A549 (cell line): Measurements from ENCODE around the gene RASGEF1C. TPM values are rescaled to one million over a fixed set of nuclear protein-coding genes. Genes with fewer than 3 reads are reported as not detected.

Source experiments
- ATAC-seq, 2 experiments: fragments of 200-7000 bp in 1 of 2; fragments of >200 bp in 1 of 2; cut with Nextera tagmentation in 1 of 2; cut with Tn5 transposase in 1 of 2; 3 replicates each; pipeline versions ENCODE4 v1.8.0 to v1.9.1; 2018 to 2020; ENCODE audit warnings: mild to moderate bottlenecking in 1 of 2, moderate library complexity in 1 of 2
- CTCF ChIA-PET: fragments of 300-600 bp; sonication (Branson Sonifier 250); formaldehyde crosslinking; extraction: SDS; loops from one replicate; lab custom pipeline; 2021; ENCODE audit warnings: antibody characterized with exemption, inconsistent platforms; lab: Yijun Ruan, JAX
- POLR2A ChIA-PET: fragments of 350-600 bp; formaldehyde crosslinking; extraction: SDS; loops from one replicate; lab custom pipeline; 2021; ENCODE audit warnings: antibody characterized with exemption, inconsistent platforms; lab: Yijun Ruan, JAX
- DNase-seq, 2 experiments: peaks; one replicate each; pipeline versions ENCODE4 v3.0.0 to v3.0.0-alpha.2; 2011 to 2016; ENCODE audit warnings: low read depth in 1 of 2, low spot score in 1 of 2
- FAIRE-seq: peaks from 2 replicates; lab custom pipeline; 2011; peaks lifted over from hg19 to GRCh38; lab: Jason Lieb, UNC
- H3K27ac ChIP-seq, 2 experiments: fragments of >200 bp; sonication (Bioruptor Twin); formaldehyde crosslinking; 3 replicates each; pipeline ENCODE4 v1.5.1; 2016 to 2017
- H3K4me1 ChIP-seq: fragments of >200 bp; sonication (Bioruptor Twin); formaldehyde crosslinking; 3 replicates; pipeline ENCODE4 v1.6.1; 2016
- H3K4me2 ChIP-seq: fragments of >200 bp; sonication (Bioruptor Twin); formaldehyde crosslinking; 3 replicates; pipeline ENCODE4 v1.6.1; 2016
- H3K4me3 ChIP-seq: fragments of >200 bp; sonication (Bioruptor Twin); formaldehyde crosslinking; 3 replicates; pipeline ENCODE4 v1.5.1; 2016
- H3K9me3 ChIP-seq: fragments of >200 bp; sonication (Bioruptor Twin); formaldehyde crosslinking; 3 replicates; pipeline ENCODE4 v1.6.1; 2016
- BHLHE40 ChIP-seq: IDR thresholded peaks from 2 replicates; pipeline ENCODE4 v1.6.1; 2012; ENCODE audit warnings: low read depth, low read length, inconsistent platforms
- CHD2 ChIP-seq: fragments of 150-350 bp; IDR thresholded peaks from 2 replicates; pipeline ENCODE4 v1.6.1; 2014; ENCODE audit warnings: low read length; ENCODE audit not compliant: partially characterized antibody
- EHF ChIP-seq: fragments of 250-450 bp; sonication (Bioruptor Pico); IDR thresholded peaks from 2 replicates; pipeline ENCODE4 v1.5.0; 2020; ENCODE audit warnings: mild to moderate bottlenecking
- ELK1 ChIP-seq: fragments of 150-350 bp; IDR thresholded peaks from 2 replicates; pipeline ENCODE4 v1.6.1; 2014; ENCODE audit warnings: low read depth, mild to moderate bottlenecking, low read length
- EP300 ChIP-seq, 2 experiments: fragments of >200 bp; sonication (Bioruptor Twin); formaldehyde crosslinking; IDR thresholded peaks; 2 replicates in 1 of 2; 3 replicates in 1 of 2; pipeline ENCODE4 v1.6.1; 2016 to 2017
- ESRRA ChIP-seq: fragments of 150-350 bp; IDR thresholded peaks from 2 replicates; pipeline ENCODE4 v1.6.1; 2014; ENCODE audit warnings: mild to moderate bottlenecking, low read length, borderline replicate concordance
- FOSL2 ChIP-seq, 2 experiments: fragments of 450-650 bp in 1 of 2; fragments of >200 bp in 1 of 2; sonication (Bioruptor Twin) in 1 of 2; formaldehyde crosslinking; IDR thresholded peaks; 2 replicates each; pipeline versions ENCODE4 v1.5.0 to v1.6.1; 2016 to 2020; ENCODE audit warnings: mild to moderate bottlenecking in 1 of 2, moderate library complexity in 1 of 2
- HEYL ChIP-seq: fragments of 250-450 bp; sonication (Bioruptor Pico); IDR thresholded peaks from 2 replicates; pipeline ENCODE4 v1.8.0; 2021; ENCODE audit warnings: mild to moderate bottlenecking, moderate library complexity
- HMGXB4 ChIP-seq: fragments of 250-450 bp; sonication (Bioruptor Pico); IDR thresholded peaks from 2 replicates; pipeline ENCODE4 v1.5.0; 2021; ENCODE audit warnings: mild to moderate bottlenecking, moderate library complexity, borderline replicate concordance
- HOXB13 ChIP-seq: fragments of 250-450 bp; sonication (Bioruptor Pico); IDR thresholded peaks from 2 replicates; pipeline ENCODE4 v1.5.0; 2020; ENCODE audit warnings: low read depth, mild to moderate bottlenecking, moderate library complexity
- KDM1A ChIP-seq: fragments of 200-600 bp; sonication (generic); IDR thresholded peaks from 2 replicates; pipeline ENCODE4 v1.6.1; 2016; ENCODE audit warnings: low read depth, mild to moderate bottlenecking
- KDM5A ChIP-seq: fragments of 200-600 bp; sonication (generic); IDR thresholded peaks from 2 replicates; pipeline ENCODE4 v1.6.1; 2016; ENCODE audit warnings: antibody characterized with exemption, mild to moderate bottlenecking
- MYC ChIP-seq: IDR thresholded peaks from 2 replicates; pipeline ENCODE4 v1.6.1; 2012; ENCODE audit warnings: mild to moderate bottlenecking, inconsistent platforms, low read length, improper control_type of control experiment, borderline replicate concordance
- NFE2L2 ChIP-seq: fragments of 150-350 bp; conservative IDR thresholded peaks from 2 replicates; pipeline ENCODE4 v1.6.1; 2014; ENCODE audit warnings: low read length
- PHF8 ChIP-seq: fragments of 200-600 bp; sonication (generic); IDR thresholded peaks from 2 replicates; pipeline ENCODE4 v1.6.1; 2016; ENCODE audit warnings: low read depth, mild to moderate bottlenecking, antibody characterized with exemption, moderate library complexity, borderline replicate concordance
- RAD21 ChIP-seq, 2 experiments: fragments of >200 bp in 1 of 2; sonication (Bioruptor Twin) in 1 of 2; formaldehyde crosslinking in 1 of 2; IDR thresholded peaks in 1 of 2; conservative IDR thresholded peaks in 1 of 2; 2 replicates in 1 of 2; 3 replicates in 1 of 2; pipeline ENCODE4 v1.6.1; 2012 to 2018; ENCODE audit warnings: inconsistent platforms in 1 of 2
- RCOR1 ChIP-seq: fragments of 150-350 bp; IDR thresholded peaks from 2 replicates; pipeline ENCODE4 v1.6.1; 2014; ENCODE audit warnings: antibody characterized with exemption, low read length, low read depth
- RFX5 ChIP-seq: fragments of 450-650 bp; IDR thresholded peaks from 2 replicates; pipeline ENCODE4 v1.7.1; 2014; ENCODE audit warnings: antibody characterized with exemption, mild to moderate bottlenecking, moderate library complexity
- RNF2 ChIP-seq: fragments of 200-600 bp; sonication (generic); IDR thresholded peaks from 2 replicates; pipeline ENCODE4 v1.6.1; 2016; ENCODE audit warnings: low read depth, mild to moderate bottlenecking, antibody characterized with exemption, moderate library complexity, borderline replicate concordance
- SMC3 ChIP-seq: fragments of >200 bp; sonication (Bioruptor Twin); formaldehyde crosslinking; IDR thresholded peaks from 3 replicates; pipeline ENCODE4 v1.6.1; 2018; ENCODE audit warnings: inconsistent platforms
- SREBF2 ChIP-seq: fragments of 450-650 bp; IDR thresholded peaks from 2 replicates; pipeline ENCODE4 v1.6.1; 2014; ENCODE audit warnings: mild to moderate bottlenecking, moderate library complexity
- ZC3H11A ChIP-seq: fragments of 450-650 bp; IDR thresholded peaks from 2 replicates; pipeline ENCODE4 v1.6.1; 2014; ENCODE audit warnings: antibody characterized with exemption, mild to moderate bottlenecking
- ZFP36 ChIP-seq: fragments of 450-650 bp; IDR thresholded peaks from 2 replicates; pipeline ENCODE4 v1.6.1; 2014; ENCODE audit warnings: borderline replicate concordance; ENCODE audit not compliant: partially characterized antibody
- WGBS: methylation state at CpG from one replicate; pipeline ENCODE4 v1.1.6; 2017; ENCODE audit errors: missing lambda C conversion rate; 5-methylcytosine and 5-hydroxymethylcytosine counted together
- polyA plus RNA-seq, 4 experiments: library from polyadenylated mRNA; depleted of rRNA in 3 of 4; stranded (reverse); fragments of >200 nt; fragmentation: RNase III in 1 of 4; extraction: RNeasy Plus Mini Kit Qiagen cat#74134 plus additional on column Dnase treatment in 1 of 4; gene quantifications; 2 replicates in 3 of 4; 3 replicates in 1 of 4; pipeline ENCODE4 v1.2.3, GENCODE V29; 2011 to 2017
- TF ChIP-seq, protein P1 (sequence below): fragments of >200 bp; sonication (Bioruptor Twin); formaldehyde crosslinking; IDR thresholded peaks from 2 replicates; pipeline ENCODE4 v1.6.1; 2016
- TF ChIP-seq, protein P2 (sequence below): IDR thresholded peaks from 2 replicates; pipeline ENCODE4 v1.6.1; 2012
- TF ChIP-seq, protein P3 (sequence below): fragments of 250-450 bp; sonication (Bioruptor Pico); IDR thresholded peaks from 2 replicates; pipeline ENCODE4 v1.5.0; 2020; ENCODE audit warnings: low read depth, mild to moderate bottlenecking, moderate library complexity
- TF ChIP-seq, protein P4 (sequence below): IDR thresholded peaks from 2 replicates; pipeline ENCODE4 v1.6.1; 2012

RASGEF1C gene
- polyA plus RNA-seq, 2 of the 4 experiments (the other 2 are of a cell fraction): 0.12 TPM; not detected in 1

- no peak for ATAC-seq
- DNase-seq: no peak
- POLR2A ChIA-PET: no interaction called here
- Histone ChIP-seq H3K9me3 (no peaks in the 10 kb centered on the region; the same call in 2 of the 3 replicates), H3K4me1 (no peaks in the 10 kb centered on the region), H3K4me3 (no peak overlapping the region), H3K4me2 (no peak overlapping the region), H3K27ac (no peak overlapping the region)
- CTCF ChIA-PET: interaction anchor here (1.0 kb wide), 1 partner anchor 27 kb away, joined by 3 read pairs; no protein-coding TSS in a partner anchor
- 61% methylated on average over 17 of the region's 17 CpGs for WGBS
- TF ChIP-seq, protein P1, sequence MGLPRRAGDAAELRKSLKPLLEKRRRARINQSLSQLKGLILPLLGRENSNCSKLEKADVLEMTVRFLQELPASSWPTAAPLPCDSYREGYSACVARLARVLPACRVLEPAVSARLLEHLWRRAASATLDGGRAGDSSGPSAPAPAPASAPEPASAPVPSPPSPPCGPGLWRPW: no peak
- TF ChIP-seq ZC3H11A: no peak
- no peak for TF ChIP-seq HEYL (CRISPR knock-in tag)
- TF ChIP-seq HMGXB4 (CRISPR knock-in tag): no peak
- no peak for TF ChIP-seq CHD2
- TF ChIP-seq ELK1: no peak
- no peak for TF ChIP-seq RAD21 (conservative IDR thresholded peaks at IDR 0.05 in 1 of 2, IDR thresholded peaks at IDR 0.05 in 1 of 2)
- TF ChIP-seq ESRRA: no peak
- TF ChIP-seq, protein P2, sequence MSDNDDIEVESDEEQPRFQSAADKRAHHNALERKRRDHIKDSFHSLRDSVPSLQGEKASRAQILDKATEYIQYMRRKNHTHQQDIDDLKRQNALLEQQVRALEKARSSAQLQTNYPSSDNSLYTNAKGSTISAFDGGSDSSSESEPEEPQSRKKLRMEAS: no peak
- no peak for TF ChIP-seq RCOR1
- no peak for TF ChIP-seq RNF2
- TF ChIP-seq FOSL2 (IDR thresholded peaks at IDR 0.05): no peak
- no peak for TF ChIP-seq FOSL2 (CRISPR knock-in tag; IDR thresholded peaks at IDR 0.05)
- no peak for TF ChIP-seq EP300 (IDR thresholded peaks at IDR 0.05)
- TF ChIP-seq RFX5: no peak
- no peak for TF ChIP-seq ZFP36
- FAIRE-seq: no peak
Observed at GRCh38 chr5:180155365-180155926, 53.6 kb downstream of the RASGEF1C start.

DNA sequence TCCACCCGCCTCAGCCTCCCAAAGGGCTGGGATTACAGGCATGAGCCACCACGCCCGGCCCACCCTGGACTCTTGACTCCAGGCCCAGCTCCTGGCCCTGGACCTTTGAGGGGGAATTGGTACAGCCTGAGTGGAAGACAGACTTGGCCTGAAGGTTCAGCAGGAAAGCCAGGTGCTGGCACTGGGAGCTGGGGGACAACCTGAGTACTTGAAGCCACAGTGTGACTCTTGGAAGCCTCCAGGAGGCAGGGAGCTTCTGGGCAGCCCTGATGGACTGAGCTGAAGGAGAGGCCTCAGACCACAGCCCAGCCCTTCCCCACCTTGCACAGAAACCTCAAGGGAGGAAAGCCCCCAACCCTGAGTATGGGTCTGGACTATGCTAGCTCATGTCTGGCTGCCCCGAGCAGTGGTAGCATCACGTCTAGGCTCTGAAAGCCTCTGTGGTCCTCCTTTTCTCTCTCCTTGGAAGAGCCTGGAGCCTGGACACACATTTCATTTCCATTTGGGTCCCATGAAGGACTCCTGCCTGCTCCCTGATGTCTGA is 54.1 kb downstream of the RASGEF1C start:
- H3K4me1 ChIP-seq: no peaks in the 10 kb centered on the region
- no peak; a peak in 1 of 6 replicates for ATAC-seq
- DNase-seq: no peak
- H3K9me3 ChIP-seq: no peaks in the 10 kb centered on the region; the same call in 2 of the 3 replicates
- ChIA-PET POLR2A (no interaction called here), CTCF (interaction anchor here (0.7 kb wide), 1 partner anchor 26 kb away, joined by 3 read pairs; no protein-coding TSS in a partner anchor)
- no peak overlapping the region for H3K4me3 ChIP-seq
- WGBS: 84% methylated on average over 5 of the region's 5 CpGs
- no peak overlapping the region for H3K4me2 ChIP-seq
- no peak overlapping the region for H3K27ac ChIP-seq
- no peak for FAIRE-seq
- TF ChIP-seq, protein P3, sequence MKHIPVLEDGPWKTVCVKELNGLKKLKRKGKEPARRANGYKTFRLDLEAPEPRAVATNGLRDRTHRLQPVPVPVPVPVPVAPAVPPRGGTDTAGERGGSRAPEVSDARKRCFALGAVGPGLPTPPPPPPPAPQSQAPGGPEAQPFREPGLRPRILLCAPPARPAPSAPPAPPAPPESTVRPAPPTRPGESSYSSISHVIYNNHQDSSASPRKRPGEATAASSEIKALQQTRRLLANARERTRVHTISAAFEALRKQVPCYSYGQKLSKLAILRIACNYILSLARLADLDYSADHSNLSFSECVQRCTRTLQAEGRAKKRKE (CRISPR knock-in tag): no peak
- no peak for TF ChIP-seq BHLHE40
- no peak for TF ChIP-seq NFE2L2
- no peak for TF ChIP-seq PHF8
- no peak for TF ChIP-seq SMC3
- TF ChIP-seq, protein P4, sequence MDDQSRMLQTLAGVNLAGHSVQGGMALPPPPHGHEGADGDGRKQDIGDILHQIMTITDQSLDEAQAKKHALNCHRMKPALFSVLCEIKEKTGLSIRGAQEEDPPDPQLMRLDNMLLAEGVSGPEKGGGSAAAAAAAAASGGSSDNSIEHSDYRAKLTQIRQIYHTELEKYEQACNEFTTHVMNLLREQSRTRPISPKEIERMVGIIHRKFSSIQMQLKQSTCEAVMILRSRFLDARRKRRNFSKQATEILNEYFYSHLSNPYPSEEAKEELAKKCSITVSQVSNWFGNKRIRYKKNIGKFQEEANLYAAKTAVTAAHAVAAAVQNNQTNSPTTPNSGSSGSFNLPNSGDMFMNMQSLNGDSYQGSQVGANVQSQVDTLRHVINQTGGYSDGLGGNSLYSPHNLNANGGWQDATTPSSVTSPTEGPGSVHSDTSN: no peak
- no peak for TF ChIP-seq SREBF2
- TF ChIP-seq, protein P2: no peak
- TF ChIP-seq MYC: no peak
- TF ChIP-seq EHF (CRISPR knock-in tag): no peak
- no peak for TF ChIP-seq KDM5A
- TF ChIP-seq RAD21 (conservative IDR thresholded peaks at IDR 0.05 in 1 of 2, IDR thresholded peaks at IDR 0.05 in 1 of 2): no peak
- no peak for TF ChIP-seq HOXB13 (CRISPR knock-in tag)
- no peak for TF ChIP-seq KDM1A
